H9 (cell line): Measurements from ENCODE around the gene ANKS1B. TPM values are rescaled to one million over a fixed set of nuclear protein-coding genes. Genes with fewer than 3 reads are reported as not detected.

Experiments
- DNase-seq: peaks from one replicate; pipeline ENCODE4 v3.0.0-alpha.2; 2017
- H2AFZ ChIP-seq: one replicate; pipeline ENCODE4 v1.6.1; 2013; ENCODE audit warnings: mild to moderate bottlenecking, low read length, control low read depth, moderate library complexity
- H2AK5ac ChIP-seq: 2 replicates; pipeline ENCODE4 v1.6.1; 2013; ENCODE audit warnings: low read length, control low read depth, mixed read lengths; ENCODE audit not compliant: insufficient read length
- H2BK120ac ChIP-seq: one replicate; pipeline ENCODE4 v1.6.1; 2013; ENCODE audit warnings: low read depth, mild to moderate bottlenecking, low read length, control low read depth, inconsistent platforms; ENCODE audit not compliant: poor library complexity, severe bottlenecking
- H2BK12ac ChIP-seq: 2 replicates; pipeline ENCODE4 v1.6.1; 2013; ENCODE audit warnings: low read length, control low read depth, mixed read lengths, low read depth; ENCODE audit not compliant: insufficient read length
- H2BK15ac ChIP-seq: 2 replicates; pipeline ENCODE4 v1.6.1; 2013; ENCODE audit warnings: low read depth, low read length, control low read depth
- H2BK20ac ChIP-seq: one replicate; pipeline ENCODE4 v1.6.1; 2013; ENCODE audit warnings: low read depth, mild to moderate bottlenecking, low read length, control low read depth, inconsistent platforms; ENCODE audit not compliant: poor library complexity, severe bottlenecking
- H2BK5ac ChIP-seq: 2 replicates; pipeline ENCODE4 v1.6.1; 2013; ENCODE audit warnings: low read length, control low read depth, mixed read lengths; ENCODE audit not compliant: insufficient read length
- H3K14ac ChIP-seq: 2 replicates; pipeline ENCODE4 v1.6.1; 2013; ENCODE audit warnings: low read length, control low read depth; ENCODE audit not compliant: insufficient read depth
- H3K18ac ChIP-seq: 2 replicates; pipeline ENCODE4 v1.6.1; 2013; ENCODE audit warnings: low read depth, mild to moderate bottlenecking, mixed read lengths, low read length, control low read depth; ENCODE audit not compliant: insufficient read length
- H3K23ac ChIP-seq: 2 replicates; pipeline ENCODE4 v1.6.1; 2013; ENCODE audit warnings: low read length, control low read depth, mixed read lengths, low read depth; ENCODE audit not compliant: insufficient read length
- H3K23me2 ChIP-seq: 2 replicates; pipeline ENCODE4 v1.6.1; 2013; ENCODE audit warnings: low read depth, mild to moderate bottlenecking, mixed read lengths, low read length, control low read depth; ENCODE audit not compliant: insufficient read length, poor library complexity, severe bottlenecking
- H3K27ac ChIP-seq: 2 replicates; pipeline ENCODE4 v1.5.1; 2013; ENCODE audit warnings: low read length, control low read depth, mixed read lengths, low read depth; ENCODE audit not compliant: insufficient read length
- H3K27me3 ChIP-seq: 2 replicates; pipeline ENCODE4 v1.6.1; 2013; ENCODE audit warnings: low read length, control low read depth, inconsistent platforms; ENCODE audit not compliant: insufficient read depth
- H3K4ac ChIP-seq: 2 replicates; pipeline ENCODE4 v1.6.1; 2013; ENCODE audit warnings: low read depth, mild to moderate bottlenecking, control low read depth, inconsistent platforms, low read length, moderate library complexity
- H3K4me1 ChIP-seq: 2 replicates; pipeline ENCODE4 v1.6.1; 2013; ENCODE audit warnings: low read length, control low read depth, inconsistent platforms; ENCODE audit not compliant: insufficient read depth
- H3K4me2 ChIP-seq: 2 replicates; pipeline ENCODE4 v1.6.1; 2013; ENCODE audit warnings: low read length, control low read depth, mixed read lengths; ENCODE audit not compliant: insufficient read length, insufficient read depth
- H3K56ac ChIP-seq: 2 replicates; pipeline ENCODE4 v1.6.1; 2013; ENCODE audit warnings: low read depth, mild to moderate bottlenecking, mixed read lengths, low read length, control low read depth; ENCODE audit not compliant: insufficient read length
- H3K79me1 ChIP-seq: 2 replicates; pipeline ENCODE4 v1.6.1; 2013; ENCODE audit warnings: low read depth, mild to moderate bottlenecking, moderate library complexity, low read length, control low read depth, inconsistent platforms; ENCODE audit not compliant: insufficient read depth, poor library complexity, severe bottlenecking
- H3K79me2 ChIP-seq: 2 replicates; pipeline ENCODE4 v1.6.1; 2013; ENCODE audit warnings: low read length, control low read depth, inconsistent platforms; ENCODE audit not compliant: insufficient read depth
- H3K9ac ChIP-seq: 2 replicates; pipeline ENCODE4 v1.6.1; 2013; ENCODE audit warnings: low read length, control low read depth, mixed read lengths; ENCODE audit not compliant: insufficient read length; ENCODE audit errors: extremely low read depth
- H3K9me3 ChIP-seq: one replicate; pipeline ENCODE4 v1.6.1; 2013; ENCODE audit warnings: low read depth, low read length, inconsistent platforms; ENCODE audit not compliant: control insufficient read depth
- H3T11ph ChIP-seq: one replicate; pipeline ENCODE4 v1.6.1; 2013; ENCODE audit warnings: mild to moderate bottlenecking, low read length, control low read depth, inconsistent platforms
- H4K20me1 ChIP-seq: one replicate; pipeline ENCODE4 v1.6.1; 2013; ENCODE audit not compliant: control insufficient read depth, insufficient read length, insufficient read depth
- H4K5ac ChIP-seq: 2 replicates; pipeline ENCODE4 v1.6.1; 2013; ENCODE audit warnings: low read depth, mild to moderate bottlenecking, mixed read lengths, low read length, control low read depth; ENCODE audit not compliant: insufficient read length
- H4K8ac ChIP-seq: replicated peaks from 2 replicates; pipeline ENCODE4 v1.6.1; 2013; ENCODE audit warnings: low read length, control low read depth, mixed read lengths, low read depth; ENCODE audit not compliant: insufficient read length
- H4K91ac ChIP-seq: 2 replicates; pipeline ENCODE4 v1.6.1; 2013; ENCODE audit warnings: low read depth, mild to moderate bottlenecking, moderate library complexity, mixed read lengths, low read length, control low read depth; ENCODE audit not compliant: insufficient read length
- H3K27ac Mint-ChIP-seq, 3 experiments: 2 replicates in 2 of 3; 3 replicates in 1 of 3; pipeline ENCODE4 v1.8.0; 2020 to 2021; ENCODE audit warnings: mixed read lengths in 3 of 3, mild to moderate bottlenecking in 1 of 3, moderate library complexity in 1 of 3
- H3K27me3 Mint-ChIP-seq: 2 replicates; pipeline ENCODE4 v1.8.0; 2021; ENCODE audit warnings: low read depth, mild to moderate bottlenecking, moderate library complexity, mixed read lengths
- H3K36me3 Mint-ChIP-seq, 3 experiments: 2 replicates in 2 of 3; 3 replicates in 1 of 3; pipeline ENCODE4 v1.8.0; 2020 to 2021; ENCODE audit warnings: low read depth in 3 of 3, mixed read lengths in 3 of 3; ENCODE audit not compliant: insufficient read depth in 1 of 3
- H3K4me1 Mint-ChIP-seq, 2 experiments: 2 replicates each; pipeline ENCODE4 v1.8.0; 2020; ENCODE audit warnings: mixed read lengths in 2 of 2
- H3K4me3 Mint-ChIP-seq, 2 experiments: 2 replicates in 1 of 2; 3 replicates in 1 of 2; pipeline ENCODE4 v1.8.0; 2020 to 2021; ENCODE audit warnings: mild to moderate bottlenecking in 2 of 2, mixed read lengths in 2 of 2, moderate library complexity in 1 of 2
- H3K9me3 Mint-ChIP-seq, 2 experiments: 2 replicates in 1 of 2; 3 replicates in 1 of 2; pipeline ENCODE4 v1.8.0; 2020; ENCODE audit warnings: mild to moderate bottlenecking in 2 of 2, mixed read lengths in 2 of 2, moderate library complexity in 1 of 2
- WGBS: extraction: QIAGEN DNeasy Blood & Tissue Kit; methylation state at CpG from one replicate; pipeline ENCODE4 v1.1.7; 2013; ENCODE audit warnings: missing lambda C conversion rate, low lambda C conversion rate, mixed read lengths; ENCODE audit not compliant: insufficient read length; ENCODE audit errors: extremely low coverage; 5-methylcytosine and 5-hydroxymethylcytosine counted together
- total RNA-seq: library from RNA; stranded (reverse); gene quantifications from 2 replicates; pipeline ENCODE4 v1.2.1, GENCODE V29; 2021
- TF ChIP-seq, protein P1 (sequence below): fragments of 200-600 bp; sonication (generic); conservative IDR thresholded peaks from 3 replicates; pipeline ENCODE4 v1.8.0; 2021; ENCODE audit warnings: antibody characterized with exemption, mild to moderate bottlenecking

ANKS1B gene
- total RNA-seq, 1 experiment from 2014 or later: 4.1 TPM

DNA sequence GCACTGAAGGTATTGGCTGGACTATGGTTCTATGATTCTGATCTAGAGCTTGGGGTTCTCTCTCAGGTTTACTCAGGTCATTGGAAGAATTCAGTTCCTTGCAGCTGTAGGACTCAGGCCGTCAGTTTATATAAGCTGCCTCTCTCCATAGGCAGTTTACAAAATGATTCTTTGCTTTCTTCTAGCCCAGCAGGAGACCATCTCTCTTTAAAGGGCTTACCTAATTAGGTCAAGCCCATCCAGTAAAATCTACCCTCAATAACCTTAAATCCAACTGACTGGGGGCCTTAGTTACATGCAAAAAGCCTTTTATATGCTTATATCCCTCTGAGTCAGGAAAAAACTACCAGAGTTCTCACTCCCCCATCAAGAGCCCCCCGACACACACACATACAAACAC, 417.7 kb downstream of the ANKS1B start:
- Histone ChIP-seq H4K20me1 (no peaks in the 10 kb centered on the region), H4K91ac (no peak overlapping the region), H2BK12ac (no peak overlapping the region), H2AFZ (no peak overlapping the region), H2AK5ac (no peak overlapping the region), H3K18ac (no peak overlapping the region), H3K9me3 (no peaks in the 10 kb centered on the region), H3K23me2 (no peaks in the 10 kb centered on the region), H2BK15ac (no peak overlapping the region), H3K4ac (no peak overlapping the region), H3K14ac (no peak overlapping the region), H4K5ac (no peak overlapping the region), H4K8ac (no peak overlapping the region), H3K4me1 (no peaks in the 10 kb centered on the region), H3K27me3 (peaks cover 2% of the 10 kb centered on the region; the same call in 1 of the 2 replicates), H3K56ac (no peak overlapping the region), H3K27ac (no peak overlapping the region), H3K4me2 (no peak overlapping the region), H3T11ph (no peak overlapping the region), H2BK5ac (no peak overlapping the region), H3K79me2 (no peaks in the 10 kb centered on the region), H2BK20ac (no peak overlapping the region), H3K79me1 (no peaks in the 10 kb centered on the region), H2BK120ac (no peak overlapping the region), H3K23ac (no peak overlapping the region), H3K9ac (no peak overlapping the region)
- DNase-seq: no peak
- H3K4me1 Mint-ChIP-seq: peaks cover 15 to 26% of the 10 kb centered on the region in 2 experiments
- H3K27ac Mint-ChIP-seq: no peak overlapping the region; a peak in 1 of 7 replicates
- H3K27me3 Mint-ChIP-seq: peaks cover 3% of the 10 kb centered on the region; the same call in 1 of the 2 replicates
- no peak overlapping the region for H3K4me3 Mint-ChIP-seq
- peaks cover 12 to 17% of the 10 kb centered on the region in 2 experiments; a peak in 4 of 5 replicates for H3K9me3 Mint-ChIP-seq
- WGBS: no CpG with 5 or more reads among the region's 2 CpGs
- H3K36me3 Mint-ChIP-seq: peaks cover 0 to 21% (median 7%) of the 10 kb centered on the region in 3 experiments; a peak in 4 of 7 replicates
- TF ChIP-seq, protein P1, sequence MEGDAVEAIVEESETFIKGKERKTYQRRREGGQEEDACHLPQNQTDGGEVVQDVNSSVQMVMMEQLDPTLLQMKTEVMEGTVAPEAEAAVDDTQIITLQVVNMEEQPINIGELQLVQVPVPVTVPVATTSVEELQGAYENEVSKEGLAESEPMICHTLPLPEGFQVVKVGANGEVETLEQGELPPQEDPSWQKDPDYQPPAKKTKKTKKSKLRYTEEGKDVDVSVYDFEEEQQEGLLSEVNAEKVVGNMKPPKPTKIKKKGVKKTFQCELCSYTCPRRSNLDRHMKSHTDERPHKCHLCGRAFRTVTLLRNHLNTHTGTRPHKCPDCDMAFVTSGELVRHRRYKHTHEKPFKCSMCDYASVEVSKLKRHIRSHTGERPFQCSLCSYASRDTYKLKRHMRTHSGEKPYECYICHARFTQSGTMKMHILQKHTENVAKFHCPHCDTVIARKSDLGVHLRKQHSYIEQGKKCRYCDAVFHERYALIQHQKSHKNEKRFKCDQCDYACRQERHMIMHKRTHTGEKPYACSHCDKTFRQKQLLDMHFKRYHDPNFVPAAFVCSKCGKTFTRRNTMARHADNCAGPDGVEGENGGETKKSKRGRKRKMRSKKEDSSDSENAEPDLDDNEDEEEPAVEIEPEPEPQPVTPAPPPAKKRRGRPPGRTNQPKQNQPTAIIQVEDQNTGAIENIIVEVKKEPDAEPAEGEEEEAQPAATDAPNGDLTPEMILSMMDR: no peak
